Spleen (tissue), 11 donors: Measurements from ENCODE around the gene ITPKB. TPM values are rescaled to one million over a fixed set of nuclear protein-coding genes. Genes with fewer than 3 reads are reported as not detected.

ENCODE experiments used
- DNase-seq: peaks from one replicate; pipeline ENCODE4 v3.0.0-alpha.2; 2020
- H3K27ac ChIP-seq, 8 donors: fragments of 200-600 bp; sonication (generic) in 7 of 8; 1 replicate in 4 of 8; 2 replicates in 4 of 8; pipeline versions ENCODE4 v1.5.0 to v1.8.0; 2016 to 2021; ENCODE audit warnings: inconsistent platforms in 4 of 8, mild to moderate bottlenecking in 4 of 8, moderate library complexity in 1 of 8
- H3K27me3 ChIP-seq, 7 donors: fragments of 200-600 bp; sonication (generic) in 6 of 7; replicated peaks in 1 of 7; 1 replicate in 4 of 7; 2 replicates in 3 of 7; pipeline versions ENCODE4 v1.5.0 to v1.8.0; 2016 to 2021; ENCODE audit warnings: inconsistent platforms in 3 of 7, mild to moderate bottlenecking in 1 of 7
- H3K36me3 ChIP-seq, 6 donors: fragments of 200-600 bp; sonication (generic) in 5 of 6; 1 replicate in 4 of 6; 2 replicates in 2 of 6; pipeline versions ENCODE4 v1.5.0 to v1.8.0; 2016 to 2021; ENCODE audit warnings: inconsistent platforms in 2 of 6
- H3K4me1 ChIP-seq, 6 donors: fragments of 200-600 bp; sonication (generic) in 5 of 6; 1 replicate in 3 of 6; 2 replicates in 3 of 6; pipeline versions ENCODE4 v1.5.0 to v1.8.0; 2016 to 2021; ENCODE audit warnings: inconsistent platforms in 3 of 6
- H3K4me3 ChIP-seq, 8 donors: fragments of 200-600 bp; sonication (generic) in 7 of 8; 1 replicate in 4 of 8; 2 replicates in 4 of 8; pipeline versions ENCODE4 v1.5.0 to v1.8.0; 2016 to 2021; ENCODE audit warnings: inconsistent platforms in 4 of 8, mild to moderate bottlenecking in 4 of 8, moderate library complexity in 2 of 8
- H3K9me3 ChIP-seq, 8 donors: fragments of 200-600 bp; sonication (generic) in 7 of 8; 1 replicate in 4 of 8; 2 replicates in 4 of 8; pipeline versions ENCODE4 v1.5.0 to v1.8.0; 2016 to 2021; ENCODE audit warnings: inconsistent platforms in 4 of 8
- CTCF ChIP-seq, 11 experiments: fragments of 200-600 bp in 7 of 11; fragments of 450-650 bp in 4 of 11; sonication (generic) in 4 of 11; IDR thresholded peaks in 8 of 11; conservative IDR thresholded peaks in 3 of 11; 1 replicate in 7 of 11; 2 replicates in 4 of 11; pipeline versions ENCODE4 v1.4.0 to v1.8.0; 2016 to 2021; ENCODE audit warnings: antibody characterized with exemption in 11 of 11, inconsistent platforms in 4 of 11, mild to moderate bottlenecking in 1 of 11
- POLR2A ChIP-seq, 3 donors: fragments of 450-650 bp; IDR thresholded peaks; one replicate each; pipeline ENCODE4 v1.5.1; 2017; ENCODE audit warnings: antibody characterized with exemption in 3 of 3, mild to moderate bottlenecking in 1 of 3
- POLR2AphosphoS5 ChIP-seq, 3 donors: sonication (generic); formaldehyde crosslinking; IDR thresholded peaks; one replicate each; pipeline ENCODE4 v1.5.1; 2017; ENCODE audit warnings: antibody characterized with exemption in 3 of 3
- WGBS, 5 donors: extraction: QIAGEN DNeasy Blood & Tissue Kit in 3 of 5; methylation state at CpG; one replicate each; pipeline versions ENCODE4 v1.1.5 to v1.1.7; 2013 to 2018; 5-methylcytosine and 5-hydroxymethylcytosine counted together
- intact Hi-C: fragments of 100-400 bp; cut with DNase I; formaldehyde crosslinking; loops from one replicate; pipeline ENCODE4 v1.15.0; 2023; ENCODE audit warnings: low total_unique reads
- polyA plus RNA-seq, 3 donors: library from polyadenylated mRNA; stranded (reverse); fragments of 200-250 nt; gene quantifications; one replicate each; pipeline ENCODE4 v1.2.1, GENCODE V29; 2013
- total RNA-seq, 7 donors: library from RNA; depleted of rRNA in 3 of 7; stranded (reverse); fragments of >200 nt in 3 of 7; fragmentation: NEBNext Ultra II Directional in 4 of 7; extraction: Animal tissue kit (Norgen Biotek cat#: 25700) in 4 of 7; gene quantifications; one replicate each; pipeline versions ENCODE4 v1.1.0 to v1.2.1, GENCODE V29; 2016 to 2021
- donor health status: healthy with polysubstance abuse.
- donor health status: DM: no; HTN: no; CAD: no; lungs with moderate emphysema.
- donor health status: DM: no; HTN: no; CAD: no.
- donor health status: Bipolar disorder and iron deficiency.
- donor health status: healthy.
- donor health status: DM: no; HTN: no; CAD: no.
- donor health status: DM: yes; HTN: yes; CAD: no.

Gene ITPKB
- total and polyA plus RNA-seq, 10 donors = 8.5 to 74.6 (median 59.6) TPM

- intact Hi-C loops = no loop called here
- TF ChIP-seq POLR2AphosphoS5 (IDR thresholded peaks at IDR 0.05) = peak; percentile 28 to 55 (median 53)
- no peak for TF ChIP-seq CTCF (IDR thresholded peaks at IDR 0.05 in 8 of 11, conservative IDR thresholded peaks at IDR 0.05 in 3 of 11)
- peaks cover 0 to 26% (median 1%) of the 10 kb centered on the region in 6 donors for H3K36me3 ChIP-seq
- H3K27me3 ChIP-seq = no peaks in the 10 kb centered on the region
- peaks cover 55 to 100% (median 77%) of the 10 kb centered on the region in 6 donors for H3K4me1 ChIP-seq
- 17 to 25% (median 20%) methylated on average over 20 to 21 of the region's 21 CpGs for WGBS, 5 donors
- H3K4me3 ChIP-seq = peak overlapping the region in 2 of 8 donors; percentile 3 to 34
- H3K27ac ChIP-seq = peak overlapping the region; percentile 66 to 88 (median 75)
- peaks cover 0 to 8% (median 2%) of the 10 kb centered on the region in 8 donors for H3K9me3 ChIP-seq
- DNase-seq = no peak
Observed at GRCh38 chr1:226711976-226712741, 26.9 kb downstream of the ITPKB start.

- DNase-seq = no peak
- Histone ChIP-seq H3K36me3 (peaks cover 0 to 43% (median 3%) of the 10 kb centered on the region in 6 donors), H3K4me1 (peaks cover 50 to 98% (median 64%) of the 10 kb centered on the region in 6 donors), H3K4me3 (no peak overlapping the region), H3K9me3 (peaks cover 0 to 8% (median 2%) of the 10 kb centered on the region in 8 donors), H3K27ac (peak overlapping the region in 5 of 8 donors; percentile 24 to 88 (median 67)), H3K27me3 (no peaks in the 10 kb centered on the region)
- WGBS, 5 donors = 51 to 72% (median 71%) methylated on average over 5 to 6 of the region's 6 CpGs
- intact Hi-C loops = no loop called here
- no peak for TF ChIP-seq POLR2A (IDR thresholded peaks at IDR 0.05)
- no peak for TF ChIP-seq CTCF (IDR thresholded peaks at IDR 0.05 in 8 of 11, conservative IDR thresholded peaks at IDR 0.05 in 3 of 11)
- TF ChIP-seq POLR2AphosphoS5 (IDR thresholded peaks at IDR 0.05) = no peak
Observed at GRCh38 chr1:226710501-226710900, 28.6 kb downstream of the ITPKB start.

- H3K27ac ChIP-seq = peak overlapping the region in 5 of 8 donors; percentile 9 to 88 (median 67)
- TF ChIP-seq POLR2AphosphoS5 (IDR thresholded peaks at IDR 0.05) = no peak
- TF ChIP-seq CTCF (IDR thresholded peaks at IDR 0.05 in 8 of 11, conservative IDR thresholded peaks at IDR 0.05 in 3 of 11) = no peak
- TF ChIP-seq POLR2A (IDR thresholded peaks at IDR 0.05) = no peak
- intact Hi-C loops = no loop called here
Observed at GRCh38 chr1:226709953-226710352, 29.1 kb downstream of the ITPKB start.

GRCh38 chr1:226708967-226709396 lies 30.1 kb downstream of the ITPKB start:
- peaks cover 50 to 95% (median 69%) of the 10 kb centered on the region in 6 donors for H3K4me1 ChIP-seq
- intact Hi-C loops = no loop called here
- H3K9me3 ChIP-seq = peaks cover 0 to 2% (median 0%) of the 10 kb centered on the region in 8 donors
- H3K27me3 ChIP-seq = no peaks in the 10 kb centered on the region
- TF ChIP-seq CTCF (IDR thresholded peaks at IDR 0.05 in 8 of 11, conservative IDR thresholded peaks at IDR 0.05 in 3 of 11) (no peak), POLR2AphosphoS5 (IDR thresholded peaks at IDR 0.05) (no peak), POLR2A (IDR thresholded peaks at IDR 0.05) (no peak)
- no peak for DNase-seq
- peak overlapping the region in 5 of 8 donors; percentile 1 to 88 (median 44) for H3K27ac ChIP-seq
- no peak overlapping the region for H3K4me3 ChIP-seq
- 43 to 58% (median 43%) methylated on average over 4 to 5 of the region's 5 CpGs for WGBS, 5 donors
- peaks cover 0 to 49% (median 4%) of the 10 kb centered on the region in 6 donors for H3K36me3 ChIP-seq

More at GRCh38 chr1:226709953-226710352, 29.1 kb downstream of the ITPKB start:
- 49 to 71% (median 58%) methylated on average over 4 of the region's 4 CpGs for WGBS, 5 donors
- peaks cover 50 to 95% (median 62%) of the 10 kb centered on the region in 6 donors for H3K4me1 ChIP-seq
- DNase-seq = no peak
- peaks cover 0 to 48% (median 4%) of the 10 kb centered on the region in 6 donors for H3K36me3 ChIP-seq
- H3K27me3 ChIP-seq = no peaks in the 10 kb centered on the region
- H3K9me3 ChIP-seq = peaks cover 0 to 8% (median 2%) of the 10 kb centered on the region in 8 donors
- H3K4me3 ChIP-seq = no peak overlapping the region
